Keratinocyte (primary cell): ENCODE results near the gene KREMEN2.

ENCODE experiments used
- EZH2 ChIP-seq: IDR thresholded peaks from one replicate; pipeline ENCODE4 v1.6.1; 2012; ENCODE audit warnings: inconsistent platforms, mild to moderate bottlenecking, low read length, moderate library complexity
- TF ChIP-seq, protein P1 (sequence below), 3 experiments: IDR thresholded peaks in 1 of 3; conservative IDR thresholded peaks in 1 of 3; optimal IDR thresholded peaks in 1 of 3; 2 replicates in 2 of 3; 3 replicates in 1 of 3; pipeline versions ENCODE3 to v1.5.1; 2011; ENCODE audit warnings: low read length in 3 of 3, mild to moderate bottlenecking in 3 of 3, moderate library complexity in 2 of 3, control low read depth in 1 of 3, inconsistent platforms in 1 of 3; ENCODE audit not compliant: insufficient read depth in 2 of 3; ENCODE audit errors: extremely low read depth in 1 of 3

DNA sequence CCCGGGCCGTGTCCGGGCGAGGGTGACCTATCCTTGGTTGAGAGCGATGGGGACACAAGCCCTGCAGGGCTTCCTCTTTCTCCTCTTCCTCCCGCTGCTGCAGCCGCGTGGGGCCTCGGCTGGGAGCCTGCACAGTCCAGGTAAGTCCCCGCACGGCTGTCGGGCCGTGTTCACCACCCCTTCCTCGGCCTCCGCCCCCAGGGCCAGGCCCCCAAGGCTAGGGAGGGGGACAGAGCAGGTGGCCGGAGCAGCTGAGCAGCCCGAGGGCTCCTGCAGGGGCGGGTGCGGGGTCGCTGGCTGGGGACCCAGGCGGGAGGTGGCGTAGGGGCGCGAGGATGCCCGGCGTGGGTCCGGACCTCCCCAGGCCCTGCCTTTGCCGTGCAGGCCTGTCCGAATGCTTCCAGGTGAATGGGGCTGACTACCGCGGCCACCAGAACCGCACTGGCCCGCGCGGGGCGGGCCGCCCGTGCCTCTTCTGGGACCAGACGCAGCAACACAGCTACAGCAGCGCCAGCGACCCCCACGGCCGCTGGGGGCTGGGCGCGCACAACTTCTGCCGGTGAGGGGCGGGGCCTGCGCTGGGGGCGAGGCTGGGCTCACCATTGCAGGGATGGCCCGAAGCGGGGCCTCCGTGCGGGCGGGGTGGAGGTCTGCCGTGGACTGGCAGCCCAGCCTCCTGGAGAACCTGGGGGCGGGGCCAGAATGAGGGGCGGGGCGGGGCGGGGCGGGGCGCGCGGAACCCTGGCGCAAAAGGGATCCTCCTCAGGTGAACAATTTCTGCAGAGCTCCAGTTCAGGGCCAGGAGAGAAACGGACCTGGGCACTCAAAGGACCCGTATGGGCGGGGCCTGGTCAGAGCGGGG is 631 bp downstream of the KREMEN2 start:
- TF ChIP-seq, protein P1, sequence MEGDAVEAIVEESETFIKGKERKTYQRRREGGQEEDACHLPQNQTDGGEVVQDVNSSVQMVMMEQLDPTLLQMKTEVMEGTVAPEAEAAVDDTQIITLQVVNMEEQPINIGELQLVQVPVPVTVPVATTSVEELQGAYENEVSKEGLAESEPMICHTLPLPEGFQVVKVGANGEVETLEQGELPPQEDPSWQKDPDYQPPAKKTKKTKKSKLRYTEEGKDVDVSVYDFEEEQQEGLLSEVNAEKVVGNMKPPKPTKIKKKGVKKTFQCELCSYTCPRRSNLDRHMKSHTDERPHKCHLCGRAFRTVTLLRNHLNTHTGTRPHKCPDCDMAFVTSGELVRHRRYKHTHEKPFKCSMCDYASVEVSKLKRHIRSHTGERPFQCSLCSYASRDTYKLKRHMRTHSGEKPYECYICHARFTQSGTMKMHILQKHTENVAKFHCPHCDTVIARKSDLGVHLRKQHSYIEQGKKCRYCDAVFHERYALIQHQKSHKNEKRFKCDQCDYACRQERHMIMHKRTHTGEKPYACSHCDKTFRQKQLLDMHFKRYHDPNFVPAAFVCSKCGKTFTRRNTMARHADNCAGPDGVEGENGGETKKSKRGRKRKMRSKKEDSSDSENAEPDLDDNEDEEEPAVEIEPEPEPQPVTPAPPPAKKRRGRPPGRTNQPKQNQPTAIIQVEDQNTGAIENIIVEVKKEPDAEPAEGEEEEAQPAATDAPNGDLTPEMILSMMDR (optimal IDR thresholded peaks at IDR 0.05 in 1 of 3, IDR thresholded peaks at IDR 0.05 in 1 of 3, conservative IDR thresholded peaks at IDR 0.05 in 1 of 3; ENCODE audit: extremely low read depth in 1 of 3, insufficient read depth in 2 of 3, low read length in 3 of 3), result no peak
- no peak for TF ChIP-seq EZH2
